HepG2 (cell line): ENCODE measurements around the gene SLX9.

Experiments
- KLF16 ChIP-seq, 2 experiments: sonication (generic) in 1 of 2; formaldehyde crosslinking in 1 of 2; IDR thresholded peaks; 2 replicates each; pipeline versions ENCODE4 v1.6.1 to v1.8.0; 2016 to 2023; ENCODE audit warnings: missing genetic modification reagents in 2 of 2, missing compliant biosample characterization in 1 of 2
- MIXL1 ChIP-seq: IDR thresholded peaks from 2 replicates; pipeline ENCODE4 v1.6.1; 2016
- SETDB1 ChIP-seq: sonication (generic); formaldehyde crosslinking; IDR thresholded peaks from 2 replicates; pipeline ENCODE4 v1.5.1; 2020; ENCODE audit warnings: missing genetic modification reagents, mild to moderate bottlenecking, borderline replicate concordance
- ZFAT ChIP-seq: sonication (generic); formaldehyde crosslinking; conservative IDR thresholded peaks from 2 replicates; pipeline ENCODE4 v1.8.1; 2023; ENCODE audit warnings: missing genetic modification reagents, inconsistent platforms
- ZNF350 ChIP-seq: sonication (generic); formaldehyde crosslinking; IDR thresholded peaks from 2 replicates; pipeline ENCODE4 v1.4.0; 2020; ENCODE audit warnings: mild to moderate bottlenecking, low read depth, missing genetic modification reagents, borderline replicate concordance
- ZNF431 ChIP-seq: sonication (generic); formaldehyde crosslinking; IDR thresholded peaks from 2 replicates; pipeline ENCODE4 v1.9.0; 2022; ENCODE audit warnings: missing genetic modification reagents, low read depth, mild to moderate bottlenecking, borderline replicate concordance
- ZNF644 ChIP-seq: IDR thresholded peaks from 2 replicates; pipeline ENCODE4 v1.6.1; 2016; ENCODE audit warnings: low read depth
- ZNF724P ChIP-seq: sonication (generic); formaldehyde crosslinking; IDR thresholded peaks from 2 replicates; pipeline ENCODE4 v1.8.0; 2022; ENCODE audit warnings: missing genetic modification reagents, borderline replicate concordance

DNA sequence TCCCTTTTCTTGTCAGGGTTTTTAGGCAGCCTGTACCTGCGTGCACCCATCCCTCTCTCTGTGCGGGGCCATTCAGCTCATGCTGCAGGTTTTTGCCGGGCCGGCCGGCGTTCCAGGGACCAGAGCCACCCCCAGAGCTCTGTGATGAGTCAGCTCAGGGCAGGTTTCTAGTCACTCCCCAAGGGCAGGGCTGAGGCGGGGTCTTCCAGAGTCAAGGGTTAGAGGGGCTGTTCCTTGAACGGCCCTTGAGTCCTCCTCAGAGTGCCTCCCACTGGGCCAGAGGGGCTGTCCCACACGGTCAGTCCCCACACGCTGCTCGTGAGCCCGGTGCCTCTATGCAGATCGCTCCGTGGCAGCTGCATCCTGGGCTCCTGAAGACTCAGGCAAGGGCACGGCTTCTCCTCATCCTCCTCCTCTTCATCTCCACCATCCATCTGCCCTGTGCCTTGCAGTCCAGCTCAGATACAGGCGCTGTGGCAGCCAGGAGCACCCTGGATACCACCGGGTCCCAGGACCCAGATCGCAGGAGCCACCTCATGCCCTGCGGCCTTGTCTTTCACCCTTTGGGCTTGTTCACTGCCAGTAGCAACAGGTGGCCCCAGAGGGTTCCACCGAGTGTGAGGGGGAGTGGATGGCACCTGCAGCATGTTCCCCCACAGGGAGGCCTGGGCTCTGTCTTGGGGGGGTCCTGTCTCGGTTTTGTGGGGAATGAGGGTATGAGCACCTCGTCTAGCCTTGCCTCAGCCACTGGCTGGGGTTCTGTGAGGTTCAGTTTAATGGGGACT lies 17.4 kb downstream of the SLX9 start:
- no peak for TF ChIP-seq MIXL1 (CRISPR knock-in tag)
- TF ChIP-seq ZNF644 (CRISPR knock-in tag): no peak
- no peak for TF ChIP-seq SETDB1 (CRISPR knock-in tag)
- TF ChIP-seq ZNF431: no peak
- no peak for TF ChIP-seq ZNF724P
- TF ChIP-seq ZFAT: no peak
- TF ChIP-seq KLF16 (CRISPR knock-in tag; IDR thresholded peaks at IDR 0.05): no peak
- no peak for TF ChIP-seq ZNF350 (CRISPR knock-in tag)
